NCI-H446 treated with DMSO at 0.1 percent for 48 hours (cell line): ENCODE measurements around the gene COCH.
"Not testable (repeated sequence)": the region's sequence is repeated elsewhere in the genome, so short reads cannot be mapped to it uniquely, and the experiment has no call there.

ENCODE experiments used
- DNase-seq: peaks from one replicate; lab custom pipeline; 2025; lab: John Stamatoyannopoulos, UW

Gene COCH

GRCh38 chr14:30875788-30876053, 1.4 kb downstream of the COCH start:
- DNase-seq, result no peak

DNA sequence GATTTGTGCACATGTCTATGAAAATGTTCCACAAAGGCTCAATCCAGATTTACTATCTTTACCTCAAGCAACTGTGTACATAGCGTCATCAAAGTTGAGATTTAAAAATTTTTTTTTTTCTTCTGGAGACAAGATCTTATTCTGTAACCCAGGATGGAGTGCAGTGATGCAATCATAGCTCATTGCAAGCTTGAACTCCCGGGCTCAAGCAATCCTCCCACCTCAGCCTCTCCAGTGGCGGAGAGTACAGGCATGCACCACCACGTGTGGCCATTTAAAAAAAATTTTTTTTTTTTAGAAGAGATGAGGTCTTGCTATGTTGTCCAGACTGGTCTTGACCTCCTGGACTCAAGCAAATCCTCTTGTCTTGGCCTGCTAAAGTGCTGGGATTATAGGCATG, 2.3 kb downstream of the COCH start:
- no peak for DNase-seq

DNA sequence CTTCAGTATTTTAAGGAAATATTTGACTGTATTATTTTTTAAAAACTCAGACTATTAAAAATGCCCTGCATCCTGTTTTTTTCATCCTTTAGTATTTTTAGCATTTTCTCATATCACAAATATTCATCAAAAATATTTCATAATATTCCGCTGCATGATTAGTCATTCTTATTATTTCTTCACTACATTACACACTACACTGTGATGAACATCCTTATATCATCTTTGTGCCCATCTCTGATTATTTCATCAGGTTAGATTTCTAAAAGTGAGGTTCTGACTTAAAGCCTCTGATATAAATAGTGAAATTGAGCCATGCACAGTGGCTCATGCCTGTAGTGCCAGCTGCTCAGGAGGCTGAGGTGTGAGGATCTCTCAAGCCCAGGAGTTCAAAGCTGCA, 8.1 kb downstream of the COCH start:
- DNase-seq, result no peak

DNA sequence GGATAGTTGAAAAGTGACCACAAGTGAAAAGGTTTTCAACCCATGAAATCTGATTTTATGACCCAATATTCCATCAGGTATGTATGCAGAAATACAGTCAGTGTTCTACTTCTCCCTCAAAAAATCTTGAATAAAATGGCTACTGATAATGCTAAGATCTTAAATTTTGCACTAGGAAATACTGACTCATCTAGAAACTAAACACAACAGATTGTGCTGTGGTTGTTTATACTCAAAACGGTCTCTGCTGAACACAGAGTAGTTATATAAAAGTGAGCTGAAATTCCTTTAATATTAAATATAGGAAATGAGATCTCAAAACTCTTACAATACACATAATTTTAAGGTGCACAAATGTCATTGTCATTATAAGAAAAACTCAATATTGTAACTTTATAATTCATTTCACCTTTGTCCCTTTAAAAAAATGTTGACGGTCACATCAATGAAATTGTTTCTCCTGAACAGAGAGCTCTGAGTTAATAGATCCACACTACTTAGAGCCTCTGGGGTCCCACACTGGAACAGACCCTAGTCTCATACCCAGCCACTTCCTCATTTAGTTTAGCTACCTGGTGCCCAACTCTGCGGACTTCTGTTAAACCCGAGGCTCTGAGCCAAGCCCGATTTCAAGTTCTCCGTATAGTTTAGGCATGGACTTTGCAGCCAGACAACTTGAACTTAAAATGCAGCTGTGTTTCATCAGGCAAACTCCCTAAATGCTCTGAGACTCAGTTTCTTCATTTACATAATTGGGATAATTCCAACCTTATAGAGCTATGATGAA, 9.3 kb downstream of the COCH start:
- no peak for DNase-seq

GRCh38 chr14:30884901-30885300, 10.5 kb downstream of the COCH start:
- no peak for DNase-seq

DNA sequence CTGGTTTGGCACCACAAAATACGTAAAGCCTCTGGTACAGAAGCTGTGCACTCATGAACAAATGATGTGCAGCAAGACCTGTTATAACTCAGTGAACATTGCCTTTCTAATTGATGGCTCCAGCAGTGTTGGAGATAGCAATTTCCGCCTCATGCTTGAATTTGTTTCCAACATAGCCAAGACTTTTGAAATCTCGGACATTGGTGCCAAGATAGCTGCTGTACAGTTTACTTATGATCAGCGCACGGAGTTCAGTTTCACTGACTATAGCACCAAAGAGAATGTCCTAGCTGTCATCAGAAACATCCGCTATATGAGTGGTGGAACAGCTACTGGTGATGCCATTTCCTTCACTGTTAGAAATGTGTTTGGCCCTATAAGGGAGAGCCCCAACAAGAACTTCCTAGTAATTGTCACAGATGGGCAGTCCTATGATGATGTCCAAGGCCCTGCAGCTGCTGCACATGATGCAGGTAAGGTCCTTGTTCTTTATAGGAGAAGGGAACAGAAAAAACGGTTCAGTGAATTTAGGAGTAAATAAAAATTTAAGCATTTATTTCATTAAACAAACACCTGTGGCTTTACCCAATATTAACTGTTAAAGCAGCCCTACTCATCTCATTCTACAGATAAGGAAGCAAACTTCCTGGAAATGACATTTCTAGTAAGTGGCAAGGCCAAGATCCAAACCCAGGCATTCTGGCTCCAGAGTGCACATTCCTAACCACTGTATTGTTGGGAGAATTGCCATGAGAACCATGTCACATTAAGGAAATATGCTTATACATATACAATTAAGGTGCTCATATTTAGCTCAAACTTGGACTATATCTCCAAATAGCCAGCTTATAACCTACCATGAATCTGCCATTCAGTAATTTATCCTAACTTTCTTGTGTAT, 11.7 kb downstream of the COCH start:
- DNase-seq, result no peak

DNA sequence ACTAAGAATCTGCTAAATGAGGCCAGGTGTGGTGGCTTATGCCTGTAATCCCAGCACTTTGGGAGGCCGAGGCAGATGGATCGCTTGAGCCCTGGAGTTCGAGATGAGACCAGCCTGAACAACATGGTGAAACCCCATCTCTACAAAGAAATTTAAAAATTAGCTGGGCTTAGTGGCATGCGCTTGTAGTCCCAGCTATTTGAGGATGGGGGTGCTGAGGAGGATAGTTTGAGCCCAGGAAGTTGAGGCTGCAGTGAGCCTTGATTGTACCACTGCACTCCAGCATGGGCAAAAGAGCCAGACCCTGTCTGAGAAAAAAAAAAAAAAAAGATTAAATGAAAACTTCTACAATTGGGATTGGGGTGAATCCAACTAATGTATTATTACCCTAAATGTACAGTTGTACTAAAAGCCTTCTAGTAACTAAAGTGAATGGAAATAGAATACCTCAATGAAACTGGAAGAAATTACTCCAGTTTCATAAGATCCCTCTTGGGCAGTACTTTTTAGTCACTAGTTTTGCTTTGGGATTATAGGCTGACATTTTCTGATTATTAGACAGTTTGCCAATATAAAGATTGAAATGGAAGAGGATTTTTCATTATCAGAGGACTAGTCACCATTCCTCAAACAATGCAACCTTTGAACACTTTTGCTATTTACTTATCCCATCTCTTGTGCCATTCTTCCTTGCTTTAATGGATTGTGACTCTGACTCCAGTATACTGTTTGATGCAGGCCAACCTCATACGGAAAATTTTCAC, 14.3 kb downstream of the COCH start:
- no peak for DNase-seq

- DNase-seq, result no peak
Measured at GRCh38 chr14:30889244-30889594, 14.9 kb downstream of the COCH start.

DNA sequence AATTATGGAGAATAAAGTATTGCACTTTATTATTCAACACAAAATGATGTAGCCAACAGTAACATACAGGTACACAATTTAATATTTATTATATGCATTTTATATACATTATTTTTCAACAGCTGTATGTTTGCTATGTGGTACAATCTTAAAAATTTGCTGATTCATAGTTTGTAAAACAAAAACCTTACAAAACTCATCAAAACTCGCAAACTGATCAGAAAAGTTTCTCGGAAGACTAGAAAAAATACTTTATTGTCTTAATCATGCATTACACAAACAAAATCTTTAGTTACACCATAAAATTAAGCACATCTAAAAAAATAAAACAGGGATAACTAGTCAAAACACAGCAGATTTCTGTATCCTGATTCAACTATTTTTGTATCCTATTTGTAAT, 19.5 kb downstream of the COCH start:
- DNase-seq, result no peak

DNA sequence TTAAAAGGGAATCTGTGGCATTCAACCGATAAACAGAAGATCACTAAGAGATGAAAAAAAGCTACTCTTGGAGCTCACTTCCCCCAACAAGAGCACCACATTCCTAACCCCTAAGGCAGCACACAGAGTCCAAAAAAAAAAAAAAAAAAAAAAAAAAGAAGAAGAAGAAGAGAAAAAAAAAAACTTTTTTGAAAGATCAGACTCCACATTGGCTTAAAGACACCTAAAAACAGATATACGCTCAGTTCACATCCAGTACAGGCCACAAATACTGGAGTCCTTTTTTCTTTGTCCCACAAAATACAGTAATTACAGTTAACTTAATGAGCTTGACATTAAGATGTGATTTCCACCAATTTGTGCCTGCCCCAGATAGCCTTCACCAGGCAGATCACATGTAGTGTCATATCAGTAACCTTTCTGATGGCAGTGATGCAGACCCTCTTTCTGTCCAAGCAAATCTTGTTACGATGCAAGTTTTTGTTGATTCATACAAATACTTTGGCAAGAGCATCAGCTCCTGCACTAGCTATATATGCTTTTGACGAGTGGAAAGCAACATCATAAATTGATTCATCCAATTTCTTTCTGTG, 20.7 kb downstream of the COCH start:
- DNase-seq, result no peak

- no peak for DNase-seq
Measured at GRCh38 chr14:30896435-30896834, 22.1 kb downstream of the COCH start.

DNA sequence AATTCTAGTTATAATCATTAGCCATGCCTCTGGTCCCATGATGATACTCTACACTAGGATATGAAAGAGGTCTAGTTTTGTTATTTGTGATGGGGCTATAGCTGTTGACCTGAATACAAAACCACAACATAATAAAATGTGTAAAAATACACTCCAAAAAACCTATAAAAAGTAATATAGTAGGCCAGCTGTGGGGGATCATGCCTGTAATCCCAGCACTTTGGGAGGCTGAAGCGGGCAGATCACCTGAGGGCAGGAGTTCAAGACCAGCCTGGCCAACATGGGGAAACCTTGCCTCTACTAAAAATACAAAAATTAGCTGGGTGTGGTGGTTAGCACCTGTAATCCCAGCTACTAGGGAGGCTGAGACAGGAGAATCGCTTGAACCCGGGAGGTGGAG, 22.8 kb downstream of the COCH start:
- DNase-seq, result not testable (repeated sequence)

DNA sequence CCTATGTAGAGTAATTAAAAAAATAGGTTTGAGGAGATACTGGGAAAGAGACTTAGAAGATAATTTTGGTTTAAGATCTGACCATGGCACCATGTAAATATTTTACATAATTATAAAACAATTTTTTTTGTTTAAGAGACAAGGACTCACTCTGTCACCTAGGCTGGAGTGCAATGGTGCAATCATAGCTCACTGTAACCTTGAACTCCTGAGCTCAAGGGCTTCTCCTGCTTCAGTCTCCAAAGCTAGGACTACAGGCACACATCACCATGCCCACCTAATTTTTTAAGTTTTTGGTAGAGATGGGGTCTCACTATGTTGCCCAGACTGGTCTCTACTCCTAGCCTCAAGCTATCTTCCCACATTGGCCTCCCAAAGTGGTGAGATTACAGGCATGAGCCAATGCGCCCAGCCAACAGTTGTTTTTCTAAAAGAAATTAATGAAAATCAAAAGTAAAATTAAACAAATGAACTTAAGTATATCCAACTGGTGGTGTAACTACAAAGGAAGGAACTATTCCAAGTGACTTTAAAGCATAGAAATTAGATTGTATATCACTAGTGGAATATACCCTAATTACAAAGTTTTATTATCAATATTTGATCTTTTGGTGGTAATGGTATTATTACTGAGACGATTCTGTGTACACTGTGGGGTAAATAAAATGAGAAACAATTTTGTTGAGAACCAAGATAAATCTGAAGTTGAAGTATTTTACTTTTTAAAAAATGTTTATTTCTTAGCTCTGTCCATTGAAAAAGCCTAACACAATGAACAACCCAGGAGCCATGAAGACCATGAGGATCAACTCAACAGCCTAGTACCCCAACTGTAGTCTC, 29.1 kb downstream of the COCH start:
- no peak for DNase-seq

DNA sequence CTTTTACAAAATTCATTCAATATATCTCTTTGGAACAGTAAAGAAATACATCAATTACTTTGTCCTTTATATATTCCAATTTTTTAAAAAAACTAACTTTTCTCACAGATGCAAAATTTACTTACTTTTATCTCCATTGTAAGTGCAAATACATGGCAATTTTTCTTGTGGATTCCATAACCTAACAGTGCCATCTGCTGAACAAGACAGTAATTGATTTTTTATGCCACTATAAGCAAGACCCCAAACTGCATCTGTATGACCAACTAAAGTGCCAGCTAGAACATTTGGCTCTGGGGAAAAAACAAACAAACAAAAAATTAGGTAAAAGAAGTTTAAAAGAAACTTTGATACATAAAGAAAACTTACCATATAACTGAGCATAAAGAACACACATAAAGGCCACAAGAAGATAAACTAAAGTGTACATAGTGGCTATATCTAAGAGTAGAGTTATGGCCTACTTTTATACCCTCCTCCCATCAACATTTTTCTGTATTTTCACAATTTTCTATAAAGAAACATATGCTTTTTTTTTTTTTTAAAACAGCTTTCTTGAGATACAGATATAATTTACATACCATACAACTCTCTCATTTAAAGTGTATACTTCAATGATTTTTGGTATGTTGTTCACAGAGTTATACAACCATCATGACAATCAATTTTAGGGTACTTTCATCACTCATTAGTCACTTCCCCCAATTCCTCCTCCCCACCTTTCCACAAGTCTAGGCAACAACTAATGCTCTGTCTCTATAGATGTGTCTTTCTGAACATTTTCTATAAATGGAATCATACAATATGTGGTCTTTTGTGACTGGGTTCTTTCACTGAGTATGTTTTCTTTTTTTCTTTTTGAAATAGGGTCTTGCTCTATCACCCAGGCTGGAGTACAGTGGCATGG, 32.6 kb downstream of the COCH start:
- no peak for DNase-seq

DNA sequence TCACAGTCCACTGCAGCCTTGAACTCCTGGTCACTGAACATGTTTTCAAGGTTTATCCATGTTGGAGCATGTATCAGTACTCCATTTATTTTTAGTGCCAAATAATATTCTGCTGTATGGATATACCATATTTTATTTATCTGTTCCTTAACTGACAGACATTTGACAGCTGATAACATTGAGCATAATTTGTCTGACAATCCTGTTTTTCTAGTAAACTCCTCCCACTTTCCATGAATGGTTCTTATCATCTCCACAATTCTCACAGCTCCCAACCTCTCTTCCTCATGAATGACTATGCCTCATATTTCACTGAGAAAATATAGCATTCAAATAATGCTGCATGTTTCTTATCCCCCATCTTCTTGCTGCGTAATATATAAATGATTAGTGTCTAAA, 33.3 kb downstream of the COCH start:
- DNase-seq, result no peak

DNA sequence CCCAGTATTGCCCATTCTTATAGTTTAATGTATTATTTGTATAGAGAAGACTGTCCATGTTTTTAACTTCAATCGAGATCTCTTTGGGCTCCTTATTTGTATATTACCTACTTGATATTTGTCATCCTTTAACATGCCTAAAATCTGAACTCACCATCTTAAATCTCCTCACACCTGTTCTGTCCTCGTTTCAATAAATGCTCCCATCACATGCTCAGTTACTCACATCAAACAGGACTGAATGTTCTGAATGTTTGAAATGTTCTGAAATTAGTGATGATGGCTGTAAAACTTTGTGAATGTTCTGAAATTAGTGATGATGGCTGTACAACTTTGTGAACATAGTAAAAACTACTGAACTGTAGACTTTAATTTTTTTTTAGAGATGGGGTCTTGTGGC, 34.5 kb downstream of the COCH start:
- no peak for DNase-seq

- DNase-seq, result no peak
Measured at GRCh38 chr14:30914812-30915211, 40.5 kb downstream of the COCH start.

DNA sequence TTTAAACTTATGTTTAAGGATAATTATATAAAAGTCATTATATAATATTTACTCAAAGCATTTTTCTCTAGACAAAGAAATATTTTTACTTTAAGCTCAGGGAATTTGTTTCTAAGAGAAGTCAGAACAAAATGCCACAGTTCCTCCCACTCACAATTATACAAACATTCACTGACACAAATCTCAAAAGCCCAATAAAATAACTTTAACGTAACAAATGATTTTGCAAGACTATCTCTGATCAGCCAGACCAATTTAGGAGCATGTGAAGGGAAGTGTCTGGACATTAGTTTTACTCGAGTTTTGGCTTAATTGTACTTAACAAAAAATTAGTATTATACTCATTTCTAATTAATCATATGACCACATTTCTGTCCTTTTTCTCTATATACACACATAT, 41.2 kb downstream of the COCH start:
- DNase-seq, result no peak

- DNase-seq, result no peak
Measured at GRCh38 chr14:30921305-30921704, 46.9 kb downstream of the COCH start.

- no peak for DNase-seq
Measured at GRCh38 chr14:30921788-30922187, 47.4 kb downstream of the COCH start.

DNA sequence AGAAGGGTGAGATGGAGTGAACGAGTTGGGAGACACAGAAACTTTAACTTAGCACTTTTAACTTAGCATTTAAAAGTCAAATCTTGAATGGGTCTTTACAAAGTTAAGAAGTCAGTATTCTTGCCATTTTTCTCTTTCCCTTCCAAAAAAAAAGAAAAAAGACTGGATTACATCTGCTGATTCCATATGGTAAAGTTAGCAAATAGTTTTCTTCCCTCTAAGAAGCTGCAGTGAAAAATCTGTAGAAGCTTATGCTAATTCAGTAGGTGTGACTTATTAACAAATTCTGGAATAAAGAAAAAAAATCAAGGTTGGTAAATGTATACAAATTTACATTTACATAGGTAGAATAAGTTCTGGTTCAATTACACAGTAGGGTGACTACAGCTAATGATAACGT, 50.9 kb downstream of the COCH start:
- DNase-seq, result no peak
